HUDEP-2 (cell line): ENCODE measurements around the gene PCDHB12.
"Not testable (repeated sequence)": the region's sequence is repeated elsewhere in the genome, so short reads cannot be mapped to it uniquely, and the experiment has no call there.

Experiments
- DNase-seq, 76 experiments: peaks; one replicate each; lab custom pipeline; 2025; ENCODE audit not compliant: unreplicated experiment in 76 of 76; lab: John Stamatoyannopoulos, UW

Gene PCDHB12

GRCh38 chr5:141201646-141202045 lies 6.9 kb upstream of the PCDHB12 start:
- DNase-seq = not testable (repeated sequence)

GRCh38 chr5:141210281-141210680 lies 1.8 kb downstream of the PCDHB12 start:
- not testable (repeated sequence) for DNase-seq

- DNase-seq = not testable (repeated sequence)
Observed at GRCh38 chr5:141210849-141211248, 2.3 kb downstream of the PCDHB12 start.

GRCh38 chr5:141213656-141214339 lies 5.3 kb downstream of the PCDHB12 start, which contains the start of gene PCDHB13:
Gene PCDHB13, plus strand, starts transcription at chr5:141213919. Its CDS starts 205 bp downstream, at chr5:141214124.
- peak in 9 of 76 experiments; percentile 2 to 30 (median 12) for DNase-seq

GRCh38 chr5:141214583-141214982 lies 6.1 kb downstream of the PCDHB12 start:
- DNase-seq = not testable (repeated sequence)

- not testable (repeated sequence) for DNase-seq
Observed at GRCh38 chr5:141215504-141215903, 7.0 kb downstream of the PCDHB12 start.

- DNase-seq = not testable (repeated sequence)
Observed at GRCh38 chr5:141216035-141216434, 7.5 kb downstream of the PCDHB12 start.

GRCh38 chr5:141223112-141223783 lies 14.7 kb downstream of the PCDHB12 start, which contains the start of gene PCDHB14:
Gene PCDHB14, plus strand, starts transcription at chr5:141223343. Its CDS starts 163 bp downstream, at chr5:141223506.
- DNase-seq = peak in 2 of 76 experiments; percentile 7 to 9

- not testable (repeated sequence) for DNase-seq
Observed at GRCh38 chr5:141224844-141225243, 16.3 kb downstream of the PCDHB12 start.

GRCh38 chr5:141225421-141225820 lies 16.9 kb downstream of the PCDHB12 start:
- DNase-seq = not testable (repeated sequence)

GRCh38 chr5:141234109-141234667 lies 25.7 kb downstream of the PCDHB12 start:
- no peak for DNase-seq

- DNase-seq = not testable (repeated sequence)
Observed at GRCh38 chr5:141235922-141236321, 27.4 kb downstream of the PCDHB12 start.

GRCh38 chr5:141236516-141237313 lies 28.2 kb downstream of the PCDHB12 start:
- no peak for DNase-seq

GRCh38 chr5:141241496-141241895 lies 33.0 kb downstream of the PCDHB12 start:
- no peak for DNase-seq

GRCh38 chr5:141245250-141245717 lies 36.8 kb downstream of the PCDHB12 start, which contains the start of gene PCDHB15:
Gene PCDHB15, plus strand, starts transcription at chr5:141245395. Its CDS starts 184 bp downstream, at chr5:141245579.
- peak in 8 of 76 experiments; percentile 0 to 29 (median 8) for DNase-seq

- not testable (repeated sequence) for DNase-seq
Observed at GRCh38 chr5:141246971-141247370, 38.5 kb downstream of the PCDHB12 start.

GRCh38 chr5:141247434-141247833 lies 38.9 kb downstream of the PCDHB12 start:
- DNase-seq = not testable (repeated sequence)

- no peak for DNase-seq
Observed at GRCh38 chr5:141250576-141250975, 42.1 kb downstream of the PCDHB12 start.

GRCh38 chr5:141258464-141258863 lies 49.9 kb downstream of the PCDHB12 start:
- no peak for DNase-seq

GRCh38 chr5:141258948-141259347 lies 50.4 kb downstream of the PCDHB12 start:
- DNase-seq = no peak
